K562 (cell line): ENCODE data around the gene PSMA8. TPM values are rescaled to one million over a fixed set of nuclear protein-coding genes. Genes with fewer than 3 reads are reported as not detected.
"Not testable (repeated sequence)": the region's sequence is repeated elsewhere in the genome, so short reads cannot be mapped to it uniquely, and the experiment has no call there.

Source experiments
- ATAC-seq: fragments of 200-7000 bp; cut with Tn5 transposase; 3 replicates; pipeline ENCODE4 v1.9.1; 2020; ENCODE audit warnings: moderate library complexity
- BruUV-seq: library from RNA; stranded (reverse); fragments of 400-500 nt; replicated peaks from 2 replicates; lab custom pipeline; 2021; lab: Mats Ljungman, UMichigan
- CTCF ChIA-PET: fragments of 300-600 bp; formaldehyde crosslinking; extraction: SDS; loops from one replicate; lab custom pipeline; 2021; ENCODE audit warnings: low intra/inter-chr PET ratio; lab: Yijun Ruan, JAX
- POLR2A ChIA-PET: fragments of 300-600, 350-650 bp; sonication (Branson Sonifier 250); formaldehyde crosslinking; extraction: SDS; loops from one replicate; lab custom pipeline; 2021; ENCODE audit warnings: antibody characterized with exemption, inconsistent platforms; lab: Yijun Ruan, JAX
- DNase-seq, 4 experiments: peaks; one replicate each; pipeline versions ENCODE4 v3.0.0 to v3.0.0-alpha.2; 2011 to 2018; ENCODE audit warnings: low spot score in 3 of 4, mixed read lengths in 3 of 4; ENCODE audit errors: extremely low read depth in 1 of 4
- FAIRE-seq: peaks from 2 replicates; lab custom pipeline; 2011; peaks lifted over from hg19 to GRCh38; lab: Jason Lieb, UNC
- H2AFZ ChIP-seq: 2 replicates; pipeline ENCODE4 v1.6.0; 2011; ENCODE audit warnings: low read depth, low read length, control low read depth, inconsistent platforms
- H3K27ac ChIP-seq: fragments of 200-600 bp; 3 replicates; pipeline ENCODE4 v1.8.0; 2011; ENCODE audit warnings: low read depth, mild to moderate bottlenecking, control low read depth, inconsistent platforms, low read length, moderate library complexity, mixed read lengths; ENCODE audit errors: extremely low read depth
- H3K27me3 ChIP-seq, 2 experiments: fragments of 300-600 bp in 1 of 2; 2 replicates in 1 of 2; 3 replicates in 1 of 2; pipeline versions ENCODE4 v1.6.0 to v1.8.0; 2011; ENCODE audit warnings: inconsistent platforms in 2 of 2, low read length in 2 of 2, mild to moderate bottlenecking in 1 of 2, mixed read lengths in 1 of 2, moderate library complexity in 1 of 2; ENCODE audit not compliant: control insufficient read depth in 2 of 2, insufficient read depth in 2 of 2
- H3K36me3 ChIP-seq: fragments of 300-600 bp; 3 replicates; pipeline ENCODE4 v1.8.0; 2011; ENCODE audit warnings: mild to moderate bottlenecking, low read length, inconsistent platforms; ENCODE audit not compliant: control insufficient read depth, insufficient read depth
- H3K4me1 ChIP-seq, 2 experiments: fragments of 200-600 bp in 1 of 2; replicated peaks in 1 of 2; 2 replicates in 1 of 2; 3 replicates in 1 of 2; pipeline versions ENCODE4 v1.5.1 to v1.8.0; 2011; ENCODE audit warnings: inconsistent platforms in 2 of 2, low read length in 2 of 2, mild to moderate bottlenecking in 1 of 2, mixed read lengths in 1 of 2, moderate library complexity in 1 of 2; ENCODE audit not compliant: control insufficient read depth in 2 of 2, insufficient read depth in 2 of 2
- H3K4me2 ChIP-seq: 2 replicates; pipeline ENCODE4 v1.6.1; 2011; ENCODE audit warnings: low read length, control low read depth, inconsistent platforms, mixed read lengths; ENCODE audit not compliant: insufficient read depth
- H3K4me3 ChIP-seq: fragments of 200-600 bp; sonication (generic), shearing (Covaris generic); 2 replicates; pipeline ENCODE4 v1.5.1; 2016; ENCODE audit warnings: control low read depth, inconsistent platforms
- H3K79me2 ChIP-seq: fragments of 200-600 bp; 3 replicates; pipeline ENCODE4 v1.8.0; 2011; ENCODE audit warnings: low read length, inconsistent platforms; ENCODE audit not compliant: control insufficient read depth, insufficient read depth
- H3K9ac ChIP-seq, 2 experiments: 2 replicates each; pipeline versions ENCODE4 v1.6.0 to v1.6.1; 2011; ENCODE audit warnings: low read depth in 2 of 2, low read length in 2 of 2, control low read depth in 1 of 2, inconsistent platforms in 1 of 2, mild to moderate bottlenecking in 1 of 2, mixed read lengths in 1 of 2; ENCODE audit not compliant: insufficient read depth in 1 of 2
- H3K9me1 ChIP-seq: one replicate; pipeline ENCODE4 v1.6.0; 2011; ENCODE audit warnings: inconsistent platforms, mild to moderate bottlenecking, low read length, moderate library complexity; ENCODE audit not compliant: control insufficient read depth, insufficient read depth
- H3K9me3 ChIP-seq: replicated peaks from 2 replicates; pipeline ENCODE4 v1.5.1; 2011; ENCODE audit warnings: low read depth, low read length, inconsistent platforms; ENCODE audit not compliant: control insufficient read depth, insufficient read depth
- H4K20me1 ChIP-seq: replicated peaks from 2 replicates; pipeline ENCODE4 v1.6.1; 2011; ENCODE audit warnings: low read length, inconsistent platforms, mixed read lengths; ENCODE audit not compliant: control insufficient read depth, insufficient read depth
- C11orf30 ChIP-seq: fragments of 450-650 bp; IDR thresholded peaks from 2 replicates; pipeline ENCODE4 v1.6.1; 2016; ENCODE audit warnings: low read depth, mild to moderate bottlenecking
- ETV6 ChIP-seq, 3 experiments: fragments of 150-350 bp in 1 of 3; sonication (generic) in 1 of 3; formaldehyde crosslinking in 1 of 3; IDR thresholded peaks; 2 replicates each; pipeline versions ENCODE4 v1.6.1 to v1.8.0; 2014 to 2022; ENCODE audit warnings: borderline replicate concordance in 2 of 3, low read depth in 2 of 3, antibody characterized with exemption in 1 of 3, low read length in 1 of 3, mild to moderate bottlenecking in 1 of 3, missing genetic modification reagents in 1 of 3
- FOXA3 ChIP-seq, 2 experiments: fragments of 450-650 bp in 1 of 2; sonication (generic) in 1 of 2; formaldehyde crosslinking; IDR thresholded peaks in 1 of 2; conservative IDR thresholded peaks in 1 of 2; 2 replicates each; pipeline versions ENCODE4 v1.4.0 to v1.8.0; 2020 to 2022; ENCODE audit warnings: mild to moderate bottlenecking in 2 of 2, missing genetic modification reagents in 1 of 2
- FUS ChIP-seq: fragments of 200-400 bp; formaldehyde crosslinking; optimal IDR thresholded peaks from 2 replicates; pipeline ENCODE3; 2017; ENCODE audit warnings: low read depth, low read length
- KDM5B ChIP-seq: fragments of 200-600 bp; sonication (generic); IDR thresholded peaks from 2 replicates; pipeline ENCODE4 v1.6.1; 2012; ENCODE audit warnings: low read depth, mild to moderate bottlenecking, moderate library complexity, low read length, control low read depth, inconsistent platforms; ENCODE audit not compliant: insufficient replicate concordance
- MAFF ChIP-seq: IDR thresholded peaks from 2 replicates; pipeline ENCODE4 v1.6.1; 2012; ENCODE audit warnings: low read length, improper control_type of control experiment
- MAFG ChIP-seq: fragments of 450-650 bp; conservative IDR thresholded peaks from 2 replicates; pipeline ENCODE4 v1.6.1; 2016; ENCODE audit warnings: missing genetic modification characterization, missing compliant biosample characterization
- NFE2 ChIP-seq: IDR thresholded peaks from 2 replicates; pipeline ENCODE4 v1.6.1; 2014; ENCODE audit warnings: antibody characterized with exemption, low read depth
- NFE2L1 ChIP-seq: fragments of 450-650 bp; IDR thresholded peaks from 2 replicates; pipeline ENCODE4 v1.6.1; 2016; ENCODE audit warnings: missing genetic modification characterization, low read depth, mild to moderate bottlenecking, missing compliant biosample characterization, moderate library complexity, borderline replicate concordance
- ZNF232 ChIP-seq: sonication (generic); formaldehyde crosslinking; IDR thresholded peaks from 2 replicates; pipeline ENCODE4 v1.8.0; 2022; ENCODE audit warnings: mild to moderate bottlenecking, missing genetic modification reagents
- ZNF316 ChIP-seq: fragments of 450-650 bp; IDR thresholded peaks from 2 replicates; pipeline ENCODE4 v1.6.1; 2016
- WGBS: fragments of 100-300 bp; shearing (Covaris generic); methylation state at CpG from one replicate; pipeline ENCODE4 v1.1.6; 2016; ENCODE audit warnings: low coverage, mixed read lengths; ENCODE audit not compliant: insufficient coverage; ENCODE audit errors: missing lambda C conversion rate; 5-methylcytosine and 5-hydroxymethylcytosine counted together
- in situ Hi-C: fragments of 300-500 bp; cut with MboI; formaldehyde crosslinking; loops from 4 replicates; pipeline ENCODE4 v1.15.0; 2018; ENCODE audit warnings: inconsistent platforms, mixed read lengths
- intact Hi-C: fragments of 100-400 bp; cut with micrococcal nuclease; formaldehyde crosslinking; loops from 2 replicates; pipeline ENCODE4 v1.14.2; 2022
- polyA plus RNA-seq, 8 experiments: library from polyadenylated mRNA; depleted of rRNA in 4 of 8; stranded (reverse) in 5 of 8; unstranded in 3 of 8; fragments of >200 nt; fragmentation: Nextera tagmentation in 2 of 8; fragmentation: Illumina TruSeq in 1 of 8; extraction: Ambion mirVana in 2 of 8; extraction: Trizol in 1 of 8; gene quantifications; 2 replicates each; pipeline versions ENCODE4 v1.2.1 to v1.2.3, GENCODE V29; 2011 to 2014; ENCODE audit warnings: inconsistent platforms in 1 of 8, missing spikeins in 1 of 8
- total RNA-seq, 7 experiments: library from RNA; depleted of rRNA in 6 of 7; stranded (reverse); fragments of >200 nt in 6 of 7; fragmentation: Illumina TruSeq in 2 of 7; extraction: Trizol in 2 of 7; gene quantifications; 2 replicates each; pipeline versions ENCODE4 v1.2.1 to v1.2.3, GENCODE V29; 2011 to 2021; ENCODE audit warnings: low replicate concordance in 1 of 7
- TF ChIP-seq, protein P1 (sequence below): sonication (generic); formaldehyde crosslinking; IDR thresholded peaks from 2 replicates; pipeline ENCODE4 v1.4.0; 2020; ENCODE audit warnings: mild to moderate bottlenecking, missing genetic modification reagents
- TF ChIP-seq, protein P2 (sequence below): sonication (generic); IDR thresholded peaks from 2 replicates; pipeline ENCODE4 v1.6.1; 2016

Gene PSMA8
- total and polyA plus RNA-seq, 9 of the 15 experiments (the other 6 are each of a cell fraction or from before 2014, with no cell fraction given) = not detected

DNA sequence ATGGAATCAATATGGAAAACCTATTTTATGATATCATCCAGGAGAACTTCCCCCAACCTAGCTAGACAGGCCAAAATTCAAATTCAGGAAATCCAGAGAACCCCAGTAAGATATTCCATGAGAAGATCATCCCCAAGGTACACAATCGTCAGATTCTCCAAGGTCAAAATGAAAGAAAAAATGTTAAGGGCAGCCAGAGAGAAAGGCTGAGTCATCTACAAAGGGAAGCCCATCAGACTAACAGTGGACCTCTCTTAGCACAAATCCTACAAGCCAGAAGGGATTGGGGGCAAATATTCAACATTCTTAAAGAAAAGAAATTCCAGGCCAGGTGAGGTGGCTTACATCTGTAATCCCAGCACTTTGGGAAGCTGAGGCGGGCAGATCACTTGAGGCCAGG lies 11.7 kb upstream of the PSMA8 start:
- H3K79me2 ChIP-seq, H4K20me1 ChIP-seq, DNase-seq, FAIRE-seq, H3K4me2 ChIP-seq, H2AFZ ChIP-seq, BruUV-seq, H3K9me3 ChIP-seq, H3K9me1 ChIP-seq, H3K36me3 ChIP-seq, H3K4me3 ChIP-seq, H3K9ac ChIP-seq, intact Hi-C loops, ATAC-seq, H3K4me1 ChIP-seq, H3K27ac ChIP-seq, in situ Hi-C loops: not testable (repeated sequence)
- 6% methylated on average over 2 of the region's 2 CpGs for WGBS
- TF ChIP-seq NFE2L1 (tag) (0 out of 2 replicates have a peak, but pooled peaks have one; percentile 18), ZNF316 (peak; percentile 60), C11orf30 (peak; percentile 54; the same call in 1 of the 2 replicates), NFE2 (peak; percentile 45; the same call in 1 of the 2 replicates), MAFG (tag) (peak; percentile 53), MAFF (0 out of 2 replicates have a peak, but pooled peaks have one; percentile 10)
- peaks cover 0 to 16% of the 10 kb centered on the region in 2 experiments; a peak in 2 of 5 replicates for H3K27me3 ChIP-seq
- CTCF ChIA-PET = interaction anchor here (0.7 kb wide), 1 partner anchor 29 kb away, joined by 3 read pairs; no protein-coding TSS in a partner anchor
- POLR2A ChIA-PET = interaction anchor here (0.7 to 2.3 kb wide), 2 partner anchors 21 to 23 kb away, joined by 3 to 7 read pairs; no protein-coding TSS in a partner anchor

DNA sequence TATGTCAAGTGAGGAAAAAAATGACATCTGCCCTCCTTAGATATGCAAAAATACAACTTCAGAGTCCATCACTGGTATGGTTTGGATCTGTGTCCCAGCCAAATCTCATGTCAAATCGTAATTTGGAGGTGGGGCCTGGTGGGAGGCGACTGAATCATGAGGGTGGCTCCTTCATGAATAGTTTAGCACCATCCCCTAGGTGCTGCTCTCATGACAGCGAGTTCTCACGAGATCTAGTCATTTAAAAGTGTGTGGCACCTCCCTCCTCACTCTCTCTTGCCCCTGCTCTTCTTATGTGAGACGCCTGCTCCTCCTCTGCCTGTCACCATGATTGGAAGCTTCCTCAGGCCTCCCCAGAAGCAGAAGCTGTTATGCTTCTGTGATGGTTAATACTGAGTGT lies 5.9 kb upstream of the PSMA8 start:
- Histone ChIP-seq H3K4me3 (no peak overlapping the region), H4K20me1 (no peaks in the 10 kb centered on the region), H2AFZ (no peak overlapping the region), H3K4me2 (no peak overlapping the region), H3K9ac (no peak overlapping the region), H3K27ac (no peak overlapping the region), H3K4me1 (no peaks in the 10 kb centered on the region), H3K79me2 (no peaks in the 10 kb centered on the region), H3K36me3 (no peaks in the 10 kb centered on the region), H3K9me1 (no peaks in the 10 kb centered on the region), H3K9me3 (no peaks in the 10 kb centered on the region), H3K27me3 (no peaks in the 10 kb centered on the region)
- ChIA-PET POLR2A (no interaction called here), CTCF (no interaction called here)
- in situ Hi-C loops = loop anchor here (25.0 kb wide), 1 partner anchor 1290 kb away; no protein-coding TSS in a partner anchor
- peak; percentile 79 for ATAC-seq
- no peak for FAIRE-seq
- BruUV-seq = no TSS peak
- intact Hi-C loops = no loop called here
- WGBS = 0% methylated on average over 5 of the region's 5 CpGs
- DNase-seq = peak in 1 of 4 experiments; percentile 8
- TF ChIP-seq, protein P1, sequence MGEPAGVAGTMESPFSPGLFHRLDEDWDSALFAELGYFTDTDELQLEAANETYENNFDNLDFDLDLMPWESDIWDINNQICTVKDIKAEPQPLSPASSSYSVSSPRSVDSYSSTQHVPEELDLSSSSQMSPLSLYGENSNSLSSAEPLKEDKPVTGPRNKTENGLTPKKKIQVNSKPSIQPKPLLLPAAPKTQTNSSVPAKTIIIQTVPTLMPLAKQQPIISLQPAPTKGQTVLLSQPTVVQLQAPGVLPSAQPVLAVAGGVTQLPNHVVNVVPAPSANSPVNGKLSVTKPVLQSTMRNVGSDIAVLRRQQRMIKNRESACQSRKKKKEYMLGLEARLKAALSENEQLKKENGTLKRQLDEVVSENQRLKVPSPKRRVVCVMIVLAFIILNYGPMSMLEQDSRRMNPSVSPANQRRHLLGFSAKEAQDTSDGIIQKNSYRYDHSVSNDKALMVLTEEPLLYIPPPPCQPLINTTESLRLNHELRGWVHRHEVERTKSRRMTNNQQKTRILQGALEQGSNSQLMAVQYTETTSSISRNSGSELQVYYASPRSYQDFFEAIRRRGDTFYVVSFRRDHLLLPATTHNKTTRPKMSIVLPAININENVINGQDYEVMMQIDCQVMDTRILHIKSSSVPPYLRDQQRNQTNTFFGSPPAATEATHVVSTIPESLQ = no peak
- TF ChIP-seq ZNF232 (CRISPR knock-in tag) = no peak
- no peak for TF ChIP-seq ETV6 (IDR thresholded peaks at IDR 0.05; ENCODE audit: borderline replicate concordance in 1 of 2, low read depth in 2 of 2, low read length in 1 of 2)
- no peak for TF ChIP-seq ETV6 (CRISPR knock-in tag; IDR thresholded peaks at IDR 0.05; ENCODE audit: borderline replicate concordance)
- TF ChIP-seq FOXA3 (CRISPR knock-in tag; conservative IDR thresholded peaks at IDR 0.05 in 1 of 2, IDR thresholded peaks at IDR 0.05 in 1 of 2) = no peak
- no peak for TF ChIP-seq KDM5B
- TF ChIP-seq, protein P2, sequence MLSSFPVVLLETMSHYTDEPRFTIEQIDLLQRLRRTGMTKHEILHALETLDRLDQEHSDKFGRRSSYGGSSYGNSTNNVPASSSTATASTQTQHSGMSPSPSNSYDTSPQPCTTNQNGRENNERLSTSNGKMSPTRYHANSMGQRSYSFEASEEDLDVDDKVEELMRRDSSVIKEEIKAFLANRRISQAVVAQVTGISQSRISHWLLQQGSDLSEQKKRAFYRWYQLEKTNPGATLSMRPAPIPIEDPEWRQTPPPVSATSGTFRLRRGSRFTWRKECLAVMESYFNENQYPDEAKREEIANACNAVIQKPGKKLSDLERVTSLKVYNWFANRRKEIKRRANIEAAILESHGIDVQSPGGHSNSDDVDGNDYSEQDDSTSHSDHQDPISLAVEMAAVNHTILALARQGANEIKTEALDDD = no peak
- no peak for TF ChIP-seq FUS
